Activated CD4-positive, CD25-positive, alpha-beta regulatory T cell treated with anti-CD3 and anti-CD28 coated beads, Interleukin-2, amount 50 U/mL, for 72 hours (primary cell): Measurements from ENCODE around the gene BIRC5.
"Not testable (repeated sequence)": the region's sequence is repeated elsewhere in the genome, so short reads cannot be mapped to it uniquely, and the experiment has no call there.

Experiments used
- DNase-seq: peaks from one replicate; pipeline ENCODE4 v3.0.0; 2021

The BIRC5 gene

DNA sequence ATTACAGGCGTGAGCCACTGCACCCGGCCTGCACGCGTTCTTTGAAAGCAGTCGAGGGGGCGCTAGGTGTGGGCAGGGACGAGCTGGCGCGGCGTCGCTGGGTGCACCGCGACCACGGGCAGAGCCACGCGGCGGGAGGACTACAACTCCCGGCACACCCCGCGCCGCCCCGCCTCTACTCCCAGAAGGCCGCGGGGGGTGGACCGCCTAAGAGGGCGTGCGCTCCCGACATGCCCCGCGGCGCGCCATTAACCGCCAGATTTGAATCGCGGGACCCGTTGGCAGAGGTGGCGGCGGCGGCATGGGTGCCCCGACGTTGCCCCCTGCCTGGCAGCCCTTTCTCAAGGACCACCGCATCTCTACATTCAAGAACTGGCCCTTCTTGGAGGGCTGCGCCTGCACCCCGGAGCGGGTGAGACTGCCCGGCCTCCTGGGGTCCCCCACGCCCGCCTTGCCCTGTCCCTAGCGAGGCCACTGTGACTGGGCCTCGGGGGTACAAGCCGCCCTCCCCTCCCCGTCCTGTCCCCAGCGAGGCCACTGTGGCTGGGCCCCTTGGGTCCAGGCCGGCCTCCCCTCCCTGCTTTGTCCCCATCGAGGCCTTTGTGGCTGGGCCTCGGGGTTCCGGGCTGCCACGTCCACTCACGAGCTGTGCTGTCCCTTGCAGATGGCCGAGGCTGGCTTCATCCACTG lies at the start of gene BIRC5:
BIRC5 (plus strand) TSS at position 238 of the 690 bp plus-strand sequence; CDS start at position 302, 64 bp downstream.
- DNase-seq: peak; percentile 95

DNA sequence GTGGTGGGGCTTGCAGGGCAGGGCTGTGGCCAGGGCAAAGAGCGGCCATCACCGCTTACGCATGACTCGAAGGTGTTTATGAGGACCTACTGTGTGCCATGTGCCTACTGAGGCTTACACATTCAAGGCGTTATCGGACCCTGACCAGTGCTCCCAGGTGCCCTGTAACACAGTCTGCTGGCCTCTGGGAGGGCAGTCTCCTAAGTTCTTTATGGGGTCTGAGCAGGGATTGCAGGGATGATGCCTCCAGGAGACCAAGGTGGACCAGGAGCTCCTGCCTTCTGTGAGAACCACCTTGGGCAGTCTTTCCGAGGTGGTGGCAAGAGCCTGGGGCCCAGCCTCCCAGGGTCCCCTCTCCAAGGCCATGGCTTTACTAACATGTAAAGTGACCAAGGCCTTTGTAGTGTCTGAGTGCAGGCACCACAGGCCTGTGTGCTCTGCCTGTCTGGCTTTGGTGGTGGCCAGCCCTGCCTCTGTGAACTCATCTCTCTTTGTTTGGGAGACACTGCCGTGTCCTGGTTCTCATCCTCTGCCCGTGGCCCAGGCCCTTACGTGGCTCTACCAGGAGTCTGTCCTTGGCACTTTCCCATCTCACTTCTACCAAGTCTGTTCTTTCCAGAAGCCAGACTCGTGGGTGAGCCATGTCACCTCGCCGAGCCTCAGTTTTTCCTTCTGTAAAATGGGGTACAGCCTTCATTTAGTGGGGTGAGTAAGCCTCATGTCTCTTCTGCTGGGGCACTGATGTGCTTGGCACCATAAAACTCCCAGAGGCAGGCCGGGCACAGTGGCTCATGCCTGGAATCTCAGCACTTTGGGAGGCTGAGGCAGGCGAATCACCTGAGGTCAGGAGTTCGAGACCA lies 49.1 kb upstream of the BIRC5 start:
- DNase-seq: no peak

DNA sequence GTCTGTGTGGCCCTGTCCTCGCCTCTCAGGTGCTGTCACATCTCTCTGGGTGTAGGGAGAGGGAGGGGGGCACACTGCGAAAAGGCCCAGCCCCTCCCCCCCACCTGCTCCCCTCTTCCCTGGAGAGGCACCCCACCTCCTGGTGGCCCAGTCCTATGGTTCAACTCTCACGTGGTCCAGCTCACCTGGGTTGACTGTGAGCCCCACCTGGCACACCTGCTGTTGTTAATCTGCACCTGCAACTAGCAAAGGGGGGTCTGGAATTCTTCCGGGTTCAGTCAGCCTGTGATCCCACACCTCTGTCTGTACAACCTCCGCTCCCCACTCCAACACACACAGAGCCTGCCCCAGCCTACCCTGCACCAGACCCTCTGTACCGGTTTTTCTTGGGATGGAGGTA lies 47.6 kb upstream of the BIRC5 start:
- DNase-seq: no peak

DNA sequence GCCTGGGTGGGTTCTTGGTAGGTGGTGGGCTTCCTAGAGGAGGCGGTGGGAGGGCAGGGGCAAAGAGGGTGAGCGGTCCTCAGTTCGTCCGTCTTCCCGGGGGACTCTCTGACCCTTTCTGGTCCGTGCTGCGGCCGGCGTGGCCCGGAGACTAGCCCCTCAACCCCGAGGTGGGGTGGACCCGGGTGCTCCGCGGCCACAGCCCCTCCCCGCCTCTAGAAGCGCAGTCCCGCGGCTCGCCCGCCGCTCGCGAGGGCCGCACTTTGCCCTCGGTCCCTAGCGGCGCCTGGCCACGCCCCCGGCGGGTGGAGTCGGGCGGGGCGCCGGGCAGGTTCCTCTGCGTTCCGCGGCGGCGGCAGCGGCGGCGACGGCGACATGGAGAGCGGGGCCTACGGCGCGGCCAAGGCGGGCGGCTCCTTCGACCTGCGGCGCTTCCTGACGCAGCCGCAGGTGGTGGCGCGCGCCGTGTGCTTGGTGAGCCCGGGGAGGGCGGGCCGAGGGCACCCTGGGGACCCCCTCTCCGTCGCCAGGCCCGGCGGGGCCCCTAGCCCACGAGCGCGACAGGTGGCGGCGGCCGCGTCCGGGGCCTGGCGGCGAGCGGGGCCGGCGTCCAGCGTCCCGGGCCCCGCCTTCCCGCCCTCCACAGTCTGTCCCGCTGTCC lies 45.7 kb upstream of the BIRC5 start, which contains the start of gene SYNGR2:
SYNGR2 (plus strand) TSS at position 340 of the 661 bp plus-strand sequence; CDS start at position 376, 36 bp downstream.
- peak; percentile 91 for DNase-seq

DNA sequence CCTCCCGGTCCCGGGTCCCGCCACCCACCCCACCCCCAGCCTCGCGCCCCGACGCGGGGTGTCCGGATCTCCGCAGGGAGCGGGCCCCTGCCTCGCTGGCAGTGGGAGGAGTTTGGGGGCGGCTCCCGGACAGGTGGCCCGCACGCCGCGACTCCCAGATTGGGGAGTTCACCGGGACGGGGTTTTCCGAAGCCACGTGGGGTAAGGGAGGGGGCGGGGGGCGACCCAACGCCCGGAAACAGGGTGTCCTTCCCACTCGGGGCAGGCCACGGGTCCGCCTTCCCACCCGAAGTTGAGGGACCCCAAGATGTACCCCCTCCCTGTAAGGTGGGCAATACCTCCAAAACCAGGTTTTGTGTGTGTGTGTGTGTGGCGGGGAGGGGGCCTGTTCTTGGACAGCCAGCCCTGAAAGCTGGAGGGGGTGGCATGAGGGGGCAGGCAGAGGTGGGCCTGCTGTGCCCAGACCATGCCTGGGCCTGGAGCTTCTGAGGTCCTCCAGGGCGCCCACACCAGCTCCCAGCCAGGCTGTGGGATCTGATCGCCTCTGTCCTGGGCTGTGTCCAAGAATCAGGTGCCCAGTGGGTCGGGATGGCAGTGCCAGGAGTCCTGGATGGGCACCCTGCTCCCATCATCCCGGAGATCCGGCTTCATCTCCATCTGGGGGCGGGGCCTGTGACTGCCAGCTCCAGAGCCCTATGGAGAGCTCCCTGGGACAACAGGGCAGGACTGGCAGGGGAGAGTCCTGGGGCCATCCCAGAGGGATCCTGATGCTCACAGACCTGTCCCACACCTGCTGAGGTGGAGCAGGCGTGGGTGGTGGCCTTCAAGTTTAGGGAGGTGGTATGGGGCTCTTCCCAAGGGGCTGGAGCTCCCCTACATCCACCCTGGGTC lies 44.9 kb upstream of the BIRC5 start:
- DNase-seq: peak; percentile 55

DNA sequence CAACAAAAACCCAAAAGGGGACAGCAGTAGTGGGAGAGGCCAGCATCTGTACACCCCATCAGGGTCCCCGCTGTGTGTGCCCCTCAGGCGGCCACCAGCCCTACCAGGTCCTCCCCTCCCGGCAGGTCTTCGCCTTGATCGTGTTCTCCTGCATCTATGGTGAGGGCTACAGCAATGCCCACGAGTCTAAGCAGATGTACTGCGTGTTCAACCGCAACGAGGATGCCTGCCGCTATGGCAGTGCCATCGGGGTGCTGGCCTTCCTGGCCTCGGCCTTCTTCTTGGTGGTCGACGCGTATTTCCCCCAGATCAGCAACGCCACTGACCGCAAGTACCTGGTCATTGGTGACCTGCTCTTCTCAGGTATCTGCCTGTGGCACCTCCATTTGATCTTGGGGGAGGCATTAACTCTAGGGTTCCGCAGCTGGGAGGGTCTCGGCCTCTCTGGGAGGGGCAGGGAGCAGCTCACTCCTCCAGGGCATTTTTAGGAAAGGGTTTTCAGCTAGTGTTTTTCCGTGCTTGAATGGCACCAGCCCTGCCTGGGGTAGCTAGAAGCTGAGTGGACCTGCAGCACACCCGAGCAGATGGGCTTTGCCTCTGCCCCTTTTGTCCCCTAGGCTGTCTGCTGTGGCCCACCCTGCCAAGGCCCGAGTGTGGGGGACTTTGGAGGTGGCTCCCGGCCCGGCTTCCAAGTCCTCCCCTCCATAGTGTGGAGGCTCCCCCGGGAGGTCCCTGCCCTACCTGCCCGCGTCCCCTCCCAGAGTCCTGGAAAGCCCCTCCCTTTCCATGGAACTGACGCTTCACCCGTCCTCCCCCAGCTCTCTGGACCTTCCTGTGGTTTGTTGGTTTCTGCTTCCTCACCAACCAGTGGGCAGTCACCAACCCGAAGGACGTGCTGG lies 43.1 kb upstream of the BIRC5 start:
- DNase-seq: no peak

DNA sequence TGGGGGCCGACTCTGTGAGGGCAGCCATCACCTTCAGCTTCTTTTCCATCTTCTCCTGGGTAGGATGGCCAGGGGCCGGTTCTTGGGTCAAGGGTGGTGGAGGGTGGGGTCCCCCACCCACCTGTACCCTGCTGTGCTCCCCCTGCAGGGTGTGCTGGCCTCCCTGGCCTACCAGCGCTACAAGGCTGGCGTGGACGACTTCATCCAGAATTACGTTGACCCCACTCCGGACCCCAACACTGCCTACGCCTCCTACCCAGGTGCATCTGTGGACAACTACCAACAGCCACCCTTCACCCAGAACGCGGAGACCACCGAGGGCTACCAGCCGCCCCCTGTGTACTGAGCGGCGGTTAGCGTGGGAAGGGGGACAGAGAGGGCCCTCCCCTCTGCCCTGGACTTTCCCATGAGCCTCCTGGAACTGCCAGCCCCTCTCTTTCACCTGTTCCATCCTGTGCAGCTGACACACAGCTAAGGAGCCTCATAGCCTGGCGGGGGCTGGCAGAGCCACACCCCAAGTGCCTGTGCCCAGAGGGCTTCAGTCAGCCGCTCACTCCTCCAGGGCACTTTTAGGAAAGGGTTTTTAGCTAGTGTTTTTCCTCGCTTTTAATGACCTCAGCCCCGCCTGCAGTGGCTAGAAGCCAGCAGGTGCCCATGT lies 42.3 kb upstream of the BIRC5 start:
- not testable (repeated sequence) for DNase-seq

DNA sequence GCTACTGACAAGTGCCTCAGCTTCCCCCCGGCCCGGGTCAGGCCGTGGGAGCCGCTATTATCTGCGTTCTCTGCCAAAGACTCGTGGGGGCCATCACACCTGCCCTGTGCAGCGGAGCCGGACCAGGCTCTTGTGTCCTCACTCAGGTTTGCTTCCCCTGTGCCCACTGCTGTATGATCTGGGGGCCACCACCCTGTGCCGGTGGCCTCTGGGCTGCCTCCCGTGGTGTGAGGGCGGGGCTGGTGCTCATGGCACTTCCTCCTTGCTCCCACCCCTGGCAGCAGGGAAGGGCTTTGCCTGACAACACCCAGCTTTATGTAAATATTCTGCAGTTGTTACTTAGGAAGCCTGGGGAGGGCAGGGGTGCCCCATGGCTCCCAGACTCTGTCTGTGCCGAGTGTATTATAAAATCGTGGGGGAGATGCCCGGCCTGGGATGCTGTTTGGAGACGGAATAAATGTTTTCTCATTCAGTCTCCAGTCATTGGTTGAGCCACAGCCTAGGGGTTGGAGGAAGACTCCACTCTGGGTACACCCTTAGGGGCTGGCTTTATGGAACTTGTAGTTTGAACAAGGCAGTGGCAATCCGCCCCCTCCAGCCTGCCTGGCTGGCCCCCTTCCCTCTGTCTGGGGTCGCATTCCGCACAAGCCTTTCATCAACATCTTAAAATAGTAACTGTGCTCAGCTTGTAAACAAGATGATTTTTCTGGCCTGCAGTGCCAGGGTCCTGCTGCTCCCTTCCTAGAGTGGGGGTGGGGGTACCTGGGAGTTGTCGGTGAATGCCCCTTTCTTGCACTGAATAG lies 41.6 kb upstream of the BIRC5 start:
- DNase-seq: no peak

DNA sequence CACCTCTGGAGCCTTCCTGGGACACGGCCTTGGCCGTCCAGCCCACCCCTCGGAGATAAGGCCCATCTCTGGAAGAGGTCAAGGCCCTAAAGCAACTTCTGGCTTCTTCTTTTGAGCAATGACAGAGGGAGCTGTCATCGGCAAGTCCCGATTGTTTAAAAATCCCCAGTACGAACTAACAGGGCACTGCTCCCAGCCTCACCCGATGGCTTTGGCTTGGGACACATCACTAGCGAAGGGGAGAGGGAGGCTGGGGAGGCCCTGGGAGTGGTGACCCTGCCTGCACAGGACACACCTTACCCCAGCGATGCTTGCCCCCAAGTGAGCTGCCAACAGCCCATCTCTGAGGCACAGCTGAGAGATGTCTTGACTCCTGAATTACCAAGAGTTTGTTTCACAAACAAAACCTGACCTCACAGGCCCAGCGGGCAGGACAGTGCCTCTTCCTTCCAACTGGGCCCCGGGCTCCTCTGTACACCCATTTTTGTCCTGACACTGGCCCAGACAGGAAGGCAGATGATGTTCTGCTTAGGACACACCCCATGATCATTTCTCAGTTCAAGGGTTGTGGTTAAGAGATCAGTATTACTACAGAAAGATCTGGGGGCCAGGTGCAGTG lies 40.8 kb upstream of the BIRC5 start:
- no peak for DNase-seq

DNA sequence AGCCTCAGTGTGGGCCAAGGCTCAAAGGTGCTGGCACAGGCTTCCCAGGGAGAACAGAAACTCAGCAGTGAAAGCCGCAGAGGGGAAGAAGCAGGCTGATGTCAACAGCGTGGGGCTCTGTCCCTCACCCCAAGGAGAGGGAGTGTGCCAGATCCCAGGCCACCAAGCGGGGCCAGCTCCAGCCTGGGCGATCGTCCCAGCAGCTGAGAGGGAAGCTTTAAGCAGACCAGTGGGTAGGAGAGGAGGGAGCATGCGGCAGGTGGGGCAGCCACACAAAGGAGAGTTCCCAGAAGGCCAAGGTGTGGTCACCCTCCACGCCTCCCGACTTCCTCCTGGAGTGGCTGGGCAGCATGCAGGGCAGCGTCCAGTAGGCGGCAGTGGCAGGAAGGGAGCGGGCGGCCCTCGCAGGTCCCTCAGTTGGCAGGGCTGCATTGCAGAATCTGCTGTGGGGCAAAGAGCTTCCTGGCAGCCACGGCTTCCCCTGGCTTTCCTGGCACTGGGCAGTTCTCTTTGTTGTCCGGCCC lies 39.6 kb upstream of the BIRC5 start:
- DNase-seq: no peak

DNA sequence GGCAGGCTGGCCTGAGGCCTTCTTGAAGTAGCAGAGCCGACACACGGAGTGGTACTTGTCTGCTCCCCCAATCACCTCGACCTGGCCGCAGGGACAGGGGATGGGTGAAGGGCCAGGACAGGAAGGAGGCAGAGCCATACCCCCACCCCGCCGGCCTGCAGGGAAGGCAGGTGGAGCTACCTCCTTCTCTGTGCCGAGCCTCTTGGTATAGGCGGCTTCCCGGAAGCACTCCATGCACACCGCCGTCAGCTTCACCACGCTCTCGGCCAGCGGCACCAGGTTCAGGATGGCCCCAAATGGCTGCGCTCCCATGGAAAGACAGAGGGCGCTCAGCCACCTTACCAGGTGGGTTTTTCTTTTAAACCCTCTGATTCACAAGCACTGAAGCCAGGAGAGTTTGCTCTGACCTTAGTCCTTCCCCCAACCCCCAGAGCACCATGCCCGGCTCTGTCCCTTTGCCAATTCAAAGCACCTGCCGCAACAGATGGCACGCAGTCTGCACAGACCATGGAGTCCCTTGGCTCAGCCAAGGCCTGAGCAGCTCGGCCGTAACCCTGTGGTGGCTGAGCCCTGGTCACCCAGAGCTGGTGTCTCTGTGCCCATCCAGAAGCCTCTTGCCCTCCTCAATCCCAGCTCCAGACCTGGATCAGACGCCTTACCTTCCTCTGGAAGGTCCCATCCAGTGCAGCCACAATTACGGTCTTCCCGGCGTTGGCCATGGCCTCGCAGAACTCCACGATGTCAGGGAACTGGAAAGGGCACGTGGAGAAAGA lies 39.0 kb upstream of the BIRC5 start:
- DNase-seq: no peak

DNA sequence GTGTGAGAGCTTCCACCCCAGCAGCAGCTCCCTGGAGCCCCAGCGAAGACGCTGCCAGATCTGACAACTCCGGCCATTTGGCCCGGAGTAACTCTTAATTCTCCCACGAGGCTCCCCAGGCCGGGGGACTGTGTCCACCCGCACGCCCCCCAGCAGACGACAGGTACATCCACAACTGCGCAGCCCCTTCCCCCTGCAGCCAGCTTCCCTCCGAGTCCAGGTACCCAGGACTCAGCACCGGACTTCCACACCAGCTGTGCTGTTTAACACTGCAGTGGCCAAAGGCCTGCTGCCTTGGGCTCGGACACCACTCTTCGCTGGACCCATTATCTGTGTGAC lies 38.4 kb upstream of the BIRC5 start:
- no peak for DNase-seq

DNA sequence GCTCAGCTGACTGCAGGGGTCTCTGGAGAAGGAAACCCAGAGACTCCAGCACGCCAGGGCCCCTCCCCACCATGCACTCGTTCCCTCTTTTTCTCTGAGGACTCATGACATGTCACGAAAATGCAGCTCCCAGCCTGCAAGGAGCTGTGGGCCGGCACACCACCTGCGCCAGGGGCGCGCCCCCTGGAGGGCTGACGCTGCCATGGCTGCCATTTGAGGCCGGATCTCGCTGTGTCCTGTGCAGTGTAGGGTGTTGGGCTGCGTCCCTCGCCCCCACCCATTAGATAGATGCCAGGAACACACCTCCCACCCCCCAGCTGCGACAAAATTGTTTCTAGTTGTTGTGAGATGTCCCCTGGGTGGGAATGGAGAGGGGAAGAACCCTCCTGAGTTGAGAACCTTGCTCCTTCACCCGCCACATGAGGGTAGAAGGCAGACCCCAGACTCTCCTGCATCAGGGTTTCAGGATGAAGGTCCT lies 37.5 kb upstream of the BIRC5 start:
- DNase-seq: peak; percentile 82

DNA sequence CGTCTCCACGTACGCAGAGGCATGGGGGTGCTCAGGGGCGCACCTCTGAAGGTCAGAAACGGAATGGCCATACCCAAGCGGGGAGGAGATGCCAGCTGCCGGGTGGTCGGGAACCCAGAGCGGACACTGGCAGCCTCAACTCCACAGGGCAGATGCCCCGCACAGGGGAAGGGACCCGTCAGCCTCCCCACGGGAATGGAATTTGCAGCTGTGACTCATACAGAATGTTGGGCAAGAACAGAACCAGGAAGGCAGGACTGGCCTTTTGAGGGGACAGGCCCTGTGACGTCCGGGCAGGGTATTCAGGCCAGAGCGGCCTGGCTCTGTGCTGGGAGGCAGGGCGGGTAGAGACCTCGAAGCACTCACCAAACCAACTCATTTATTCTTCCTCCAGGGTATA lies 34.7 kb upstream of the BIRC5 start:
- DNase-seq: no peak

DNA sequence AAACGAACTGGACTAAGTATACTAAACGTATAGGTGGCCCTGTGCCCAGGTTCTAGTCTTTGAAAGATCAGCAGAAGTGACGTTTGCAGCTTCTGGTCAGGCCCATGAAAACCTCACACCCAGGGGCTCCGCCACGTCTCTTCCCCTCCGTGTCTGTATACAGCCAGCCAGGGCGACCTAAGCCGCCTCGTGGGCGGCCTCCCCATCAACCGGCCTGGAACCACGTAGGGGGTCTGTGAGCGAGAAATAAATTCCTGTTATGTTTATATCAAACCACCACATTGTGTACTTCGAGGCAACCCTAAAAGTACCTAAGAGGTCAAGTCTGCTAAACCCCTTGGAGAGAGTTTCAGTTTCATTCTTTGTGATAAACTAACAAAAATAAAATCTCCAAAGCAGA lies 34.0 kb upstream of the BIRC5 start:
- no peak for DNase-seq

DNA sequence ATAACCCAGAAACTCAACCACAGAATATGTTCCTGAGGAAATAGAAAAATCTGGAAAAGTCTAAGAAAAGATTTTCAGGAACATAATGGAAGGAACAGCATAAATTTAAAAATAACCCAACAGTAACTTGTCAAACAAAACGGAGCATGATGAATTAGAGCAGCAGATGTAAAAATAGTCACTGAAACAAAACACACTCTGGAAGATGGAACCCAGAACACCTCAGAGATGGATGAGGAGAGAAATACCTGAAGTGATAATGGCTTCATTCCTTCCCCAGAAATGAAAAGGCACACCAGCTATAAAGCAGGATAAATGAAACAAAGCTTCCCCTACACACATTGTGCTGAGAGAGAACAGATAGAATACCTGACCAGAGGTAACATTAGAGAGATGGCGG lies 33.5 kb upstream of the BIRC5 start:
- no peak for DNase-seq

DNA sequence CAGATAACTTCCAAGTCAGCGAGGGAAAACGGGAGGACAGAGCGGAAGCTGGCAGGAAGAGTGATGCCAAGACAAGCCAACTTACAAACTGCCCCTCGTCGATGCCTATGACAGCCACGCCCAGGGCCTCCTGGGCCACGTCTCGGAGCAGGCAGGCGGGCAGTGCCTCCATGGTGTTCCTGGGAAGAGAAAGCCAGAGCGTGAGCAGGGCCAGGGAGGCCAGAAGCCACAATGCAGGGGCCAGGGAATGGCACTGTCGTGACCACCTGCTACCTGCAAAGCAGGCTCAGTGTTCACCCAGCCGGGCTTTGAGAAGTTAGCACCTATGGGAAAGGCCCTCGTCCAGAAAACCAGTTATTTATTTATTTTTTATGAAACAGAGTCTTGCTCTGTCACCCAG lies 31.5 kb upstream of the BIRC5 start:
- no peak for DNase-seq

DNA sequence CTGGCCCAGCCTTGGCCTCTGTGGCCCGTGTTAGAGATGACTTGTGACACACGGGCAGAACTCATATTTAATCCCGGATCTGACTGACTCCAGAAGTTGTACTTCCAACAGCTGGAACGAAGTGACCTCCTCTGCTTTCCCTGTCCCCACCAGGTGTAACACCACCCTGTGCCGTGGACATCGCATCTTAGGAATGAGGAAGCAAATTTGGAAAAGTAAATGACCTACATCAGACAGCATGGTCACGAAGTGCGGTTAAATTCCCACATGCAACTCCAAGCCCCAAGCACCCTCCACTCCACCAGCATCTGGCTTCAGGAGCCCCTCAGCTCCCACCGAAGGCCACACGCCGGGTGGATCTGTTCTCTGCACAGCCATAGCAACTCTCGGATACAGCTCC lies 30.1 kb upstream of the BIRC5 start:
- DNase-seq: no peak

DNA sequence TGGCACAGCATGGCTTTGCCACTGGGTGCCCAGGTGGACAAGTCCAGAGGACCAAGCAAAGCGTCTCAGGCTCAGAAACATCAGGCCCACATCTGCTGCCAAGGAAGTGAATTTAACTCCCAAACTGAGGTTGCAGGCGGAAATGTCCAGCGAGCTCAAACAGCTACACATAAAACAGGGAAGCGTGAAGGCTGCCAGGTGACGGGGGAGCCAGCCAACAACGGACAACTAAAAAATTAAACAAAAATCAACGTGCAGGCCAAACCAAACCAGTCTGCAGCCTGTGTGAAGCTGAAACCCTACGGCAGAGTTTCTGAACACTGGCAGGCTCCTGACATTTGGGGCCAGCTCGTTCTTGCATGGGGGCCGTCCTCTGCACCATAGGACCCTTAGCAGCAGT lies 29.7 kb upstream of the BIRC5 start:
- DNase-seq: no peak
